A673 (cell line): ENCODE measurements around the gene FBXL4.

Experiments used
- CTCF ChIP-seq: fragments of 300-800, 200-600 bp; sonication (generic); conservative IDR thresholded peaks from 2 replicates; pipeline ENCODE4 v1.5.1; 2017; ENCODE audit warnings: low read depth, mild to moderate bottlenecking, antibody characterized with exemption, low read length, moderate library complexity, mixed read lengths
- EZH2 ChIP-seq: fragments of 200-600 bp; sonication (generic); IDR thresholded peaks from 2 replicates; pipeline ENCODE4 v1.6.1; 2017; ENCODE audit warnings: borderline replicate concordance, low read depth, mild to moderate bottlenecking, mixed read lengths, antibody characterized with exemption, low read length; ENCODE audit not compliant: poor library complexity, severe bottlenecking

- TF ChIP-seq CTCF (no peak), EZH2 (no peak)
Measured at GRCh38 chr6:98967616-98968015, 19.9 kb upstream of the FBXL4 start.
